Ectodermal cell (in vitro differentiated cells): Measurements from ENCODE around the gene LGALS16.

Experiments
- H3K27ac ChIP-seq: 2 replicates; pipeline ENCODE4 v1.7.0; 2013; ENCODE audit warnings: mild to moderate bottlenecking, low read depth, low read length; ENCODE audit not compliant: insufficient read depth, poor library complexity, severe bottlenecking
- H3K27me3 ChIP-seq: 2 replicates; pipeline ENCODE4 v1.7.0; 2013; ENCODE audit warnings: mild to moderate bottlenecking, low read length; ENCODE audit not compliant: insufficient read depth, control insufficient read depth, poor library complexity, severe bottlenecking
- H3K36me3 ChIP-seq: one replicate; pipeline ENCODE4 v1.7.0; 2013; ENCODE audit warnings: low read length; ENCODE audit not compliant: control insufficient read depth, insufficient read depth
- H3K4me1 ChIP-seq: one replicate; pipeline ENCODE4 v1.7.0; 2013; ENCODE audit warnings: low read length; ENCODE audit not compliant: control insufficient read depth, insufficient read depth
- H3K4me3 ChIP-seq: 2 replicates; pipeline ENCODE4 v1.7.0; 2013; ENCODE audit warnings: low read depth, low read length, control low read depth; ENCODE audit not compliant: insufficient read depth
- H3K9me3 ChIP-seq: 2 replicates; pipeline ENCODE4 v1.7.0; 2013; ENCODE audit warnings: mild to moderate bottlenecking, low read length, moderate library complexity; ENCODE audit not compliant: control insufficient read depth
- WGBS, 2 experiments: methylation state at CpG; one replicate each; pipeline ENCODE4 v1.1.7; 2013; ENCODE audit warnings: missing lambda C conversion rate in 2 of 2; 5-methylcytosine and 5-hydroxymethylcytosine counted together

Gene LGALS16

GRCh38 chr19:39692822-39693221, 37.1 kb downstream of the LGALS16 start:
- H3K9me3 ChIP-seq: no peaks in the 10 kb centered on the region
- H3K27ac ChIP-seq: no peak overlapping the region
- H3K4me1 ChIP-seq: no peaks in the 10 kb centered on the region
- 93 to 94% methylated on average over 1 of the region's 1 CpG for WGBS, 2 experiments
- no peaks in the 10 kb centered on the region for H3K36me3 ChIP-seq
- H3K27me3 ChIP-seq: no peaks in the 10 kb centered on the region
- no peak overlapping the region for H3K4me3 ChIP-seq

DNA sequence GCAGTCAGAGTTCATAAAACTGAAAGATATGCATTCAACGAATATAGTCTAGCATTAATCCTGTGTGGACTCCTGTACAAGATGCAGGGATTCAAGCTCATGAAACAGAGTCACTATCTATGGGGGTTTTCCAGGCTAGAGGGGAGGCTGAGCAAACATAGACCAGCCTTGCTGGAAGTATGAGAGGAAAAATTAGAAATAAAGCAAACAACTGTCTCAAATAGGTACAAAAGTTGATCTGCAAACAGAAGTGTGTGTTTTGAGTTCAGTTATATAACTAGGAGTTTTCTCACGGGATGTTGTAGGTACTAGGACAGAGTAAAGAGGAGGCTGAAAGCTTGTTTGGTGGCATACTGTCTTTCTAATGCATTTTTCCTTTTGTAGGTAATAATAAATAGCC, 40.0 kb downstream of the LGALS16 start:
- 85 to 92% methylated on average over 2 of the region's 2 CpGs for WGBS, 2 experiments
- Histone ChIP-seq H3K27me3 (peaks cover 6% of the 10 kb centered on the region), H3K4me1 (no peaks in the 10 kb centered on the region), H3K27ac (no peak overlapping the region), H3K36me3 (no peaks in the 10 kb centered on the region), H3K4me3 (no peak overlapping the region), H3K9me3 (no peaks in the 10 kb centered on the region)

- no peaks in the 10 kb centered on the region for H3K36me3 ChIP-seq
- WGBS, 2 experiments: 75 to 87% methylated on average over 2 of the region's 2 CpGs
- no peak overlapping the region for H3K4me3 ChIP-seq
- no peaks in the 10 kb centered on the region for H3K4me1 ChIP-seq
- H3K27ac ChIP-seq: no peak overlapping the region
- H3K9me3 ChIP-seq: no peaks in the 10 kb centered on the region
- H3K27me3 ChIP-seq: peaks cover 6% of the 10 kb centered on the region
Observed at GRCh38 chr19:39696387-39696786, 40.7 kb downstream of the LGALS16 start.

- no peak overlapping the region for H3K27ac ChIP-seq
- H3K4me1 ChIP-seq: no peaks in the 10 kb centered on the region
- H3K9me3 ChIP-seq: no peaks in the 10 kb centered on the region
Observed at GRCh38 chr19:39698535-39698934, 42.8 kb downstream of the LGALS16 start.

GRCh38 chr19:39701291-39701690, 45.6 kb downstream of the LGALS16 start:
- Histone ChIP-seq H3K27ac (no peak overlapping the region), H3K4me1 (no peaks in the 10 kb centered on the region)
- WGBS, 2 experiments: 65 to 72% methylated on average over 5 of the region's 5 CpGs

More at GRCh38 chr19:39698535-39698934, 42.8 kb downstream of the LGALS16 start:
- Histone ChIP-seq H3K4me3 (no peak overlapping the region), H3K36me3 (no peaks in the 10 kb centered on the region), H3K27me3 (peaks cover 6% of the 10 kb centered on the region)

GRCh38 chr19:39704181-39705044, 48.7 kb downstream of the LGALS16 start, which contains the start of gene LGALS14:
LGALS14 (plus strand) TSS chr19:39704481; CDS start chr19:39704529, 48 bp downstream.
- no peaks in the 10 kb centered on the region for H3K36me3 ChIP-seq
- no peaks in the 10 kb centered on the region for H3K27me3 ChIP-seq
- H3K4me1 ChIP-seq: no peaks in the 10 kb centered on the region
- no peak within 1 kb of the TSS for H3K27ac ChIP-seq
- H3K9me3 ChIP-seq: no peaks in the 10 kb centered on the region
- no peak within 1 kb of the TSS for H3K4me3 ChIP-seq
- 74 to 75% methylated on average over 5 to 6 of the region's 6 CpGs for WGBS, 2 experiments

More at GRCh38 chr19:39701291-39701690, 45.6 kb downstream of the LGALS16 start:
- no peak overlapping the region for H3K4me3 ChIP-seq
- H3K36me3 ChIP-seq: no peaks in the 10 kb centered on the region
- peaks cover 6% of the 10 kb centered on the region for H3K27me3 ChIP-seq
- H3K9me3 ChIP-seq: no peaks in the 10 kb centered on the region

DNA sequence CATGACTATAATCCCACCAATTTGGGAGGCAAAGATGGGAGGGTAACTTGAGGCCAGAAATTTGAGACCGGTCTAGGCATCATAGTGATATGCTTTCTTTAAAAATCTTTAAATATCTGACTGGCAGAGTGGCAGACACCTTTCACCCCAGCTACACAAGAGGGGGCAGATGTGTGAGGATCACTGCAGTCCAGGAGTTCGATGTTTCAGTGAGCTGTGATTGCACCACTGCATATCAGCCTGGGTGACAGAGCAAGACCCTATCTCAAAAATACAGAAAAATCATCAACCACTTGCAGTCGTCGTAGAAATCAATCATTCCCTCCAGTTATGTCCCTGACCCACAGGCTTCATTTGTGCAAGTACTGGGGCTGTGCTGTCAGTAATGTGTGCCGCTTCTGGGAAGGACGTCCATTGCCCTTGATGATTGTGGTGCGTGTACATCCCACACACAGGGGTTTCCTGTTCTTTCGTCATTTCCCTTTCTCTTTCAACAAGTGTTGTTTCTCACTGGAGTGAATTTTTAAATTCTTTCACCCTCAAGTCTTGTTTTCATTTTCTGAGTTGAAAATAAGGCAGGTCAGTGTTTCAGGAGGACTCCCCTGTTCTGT, 50.0 kb downstream of the LGALS16 start:
- no peaks in the 10 kb centered on the region for H3K4me1 ChIP-seq

DNA sequence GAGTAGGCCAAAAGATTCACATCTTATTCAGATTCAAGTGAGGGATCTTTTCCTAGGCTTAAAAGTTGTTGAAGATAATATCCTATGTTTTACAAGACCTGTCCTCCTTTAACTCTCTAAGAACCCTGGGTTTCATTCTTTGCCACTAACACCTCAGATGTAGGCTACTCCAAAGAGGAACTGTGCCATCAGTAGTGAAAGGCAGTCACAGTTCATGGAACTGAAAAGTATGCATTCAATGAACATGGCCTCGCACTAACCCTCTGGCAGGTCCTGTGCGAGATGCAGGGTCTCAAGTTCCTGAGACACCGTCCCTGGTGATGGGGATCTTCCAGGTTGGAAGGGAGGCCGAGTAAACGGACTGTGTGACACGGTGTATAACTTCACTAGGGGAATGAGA, 52.9 kb downstream of the LGALS16 start:
- H3K4me3 ChIP-seq: no peak overlapping the region
- 83 to 85% methylated on average over 6 of the region's 6 CpGs for WGBS, 2 experiments
- peaks cover 3% of the 10 kb centered on the region for H3K27me3 ChIP-seq
- H3K27ac ChIP-seq: no peak overlapping the region
- no peaks in the 10 kb centered on the region for H3K9me3 ChIP-seq
- no peaks in the 10 kb centered on the region for H3K36me3 ChIP-seq
- no peaks in the 10 kb centered on the region for H3K4me1 ChIP-seq

More for the DNA sequence above, 50.0 kb downstream of the LGALS16 start:
- Histone ChIP-seq H3K27ac (no peak overlapping the region), H3K9me3 (no peaks in the 10 kb centered on the region), H3K27me3 (peaks cover 2% of the 10 kb centered on the region), H3K4me3 (no peak overlapping the region), H3K36me3 (no peaks in the 10 kb centered on the region)
- 91 to 94% methylated on average over 8 of the region's 8 CpGs for WGBS, 2 experiments

DNA sequence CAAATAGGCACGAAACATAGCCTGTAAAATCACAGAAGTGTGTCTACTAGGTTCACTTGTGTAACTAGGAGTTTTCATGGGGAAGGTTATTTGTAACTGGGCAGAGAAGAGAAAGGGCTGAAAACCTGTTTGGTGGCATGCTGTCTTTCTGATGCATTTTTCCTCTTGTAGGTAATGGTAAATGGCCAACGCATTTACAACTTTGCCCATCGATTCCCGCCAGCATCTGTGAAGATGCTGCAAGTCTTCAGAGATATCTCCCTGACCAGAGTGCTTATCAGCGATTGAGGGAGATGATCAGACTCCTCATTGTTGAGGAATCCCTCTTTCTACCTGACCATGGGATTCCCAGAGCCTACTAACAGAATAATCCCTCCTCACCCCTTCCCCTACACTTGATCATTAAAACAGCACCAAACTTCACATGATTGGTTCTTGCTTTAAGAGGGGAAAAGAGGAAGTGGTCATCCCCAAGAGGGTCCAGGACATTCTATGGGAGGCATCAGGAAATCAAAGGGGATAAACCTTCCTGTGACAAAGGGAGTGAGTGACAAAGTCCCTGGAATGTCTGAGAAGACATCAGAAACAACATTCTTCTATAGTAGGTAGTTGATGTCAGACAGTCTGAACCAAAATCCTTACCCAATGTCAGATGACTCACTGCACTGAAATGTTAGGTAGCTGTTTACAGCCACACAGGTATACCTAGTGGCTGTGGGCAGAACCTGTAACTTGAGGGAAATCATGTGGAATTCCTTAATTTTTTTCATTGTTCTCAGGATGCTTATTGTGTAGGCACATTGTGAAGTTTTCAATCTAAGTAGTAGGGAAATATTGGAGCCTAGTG, 53.5 kb downstream of the LGALS16 start:
- H3K4me3 ChIP-seq: no peak overlapping the region
- 90 to 93% methylated on average over 5 of the region's 5 CpGs for WGBS, 2 experiments
- H3K9me3 ChIP-seq: no peaks in the 10 kb centered on the region
- H3K27ac ChIP-seq: no peak overlapping the region
- H3K27me3 ChIP-seq: peaks cover 3% of the 10 kb centered on the region
- H3K36me3 ChIP-seq: no peaks in the 10 kb centered on the region
- no peaks in the 10 kb centered on the region for H3K4me1 ChIP-seq
